Nephron progenitor cell (in vitro differentiated cells): ENCODE results near the gene RNASE8.
A peak's percentile ranks its signal among the peaks of the same experiment; 100 is the strongest.

Experiments used
- DNase-seq: peaks from one replicate; pipeline ENCODE4 v3.0.0; 2021
- H3K27ac Mint-ChIP-seq: 2 replicates; pipeline ENCODE4 v1.8.0; 2021; ENCODE audit warnings: mild to moderate bottlenecking, moderate library complexity, mixed read lengths
- H3K27me3 Mint-ChIP-seq: 2 replicates; pipeline ENCODE4 v1.8.0; 2021; ENCODE audit warnings: mild to moderate bottlenecking, low read depth, mixed read lengths; ENCODE audit not compliant: poor library complexity
- H3K36me3 Mint-ChIP-seq: 2 replicates; pipeline ENCODE4 v1.8.0; 2021; ENCODE audit warnings: low read depth, mixed read lengths
- H3K4me1 Mint-ChIP-seq: 2 replicates; pipeline ENCODE4 v1.8.0; 2021; ENCODE audit warnings: mixed read lengths
- H3K4me3 Mint-ChIP-seq: 2 replicates; pipeline ENCODE4 v1.8.0; 2021; ENCODE audit warnings: mild to moderate bottlenecking, moderate library complexity, mixed read lengths
- H3K9me3 Mint-ChIP-seq: 2 replicates; pipeline ENCODE4 v1.8.0; 2021; ENCODE audit warnings: mild to moderate bottlenecking, moderate library complexity, mixed read lengths
- CTCF ChIP-seq: fragments of 200-600 bp; sonication (generic); IDR thresholded peaks from 2 replicates; pipeline ENCODE4 v1.5.0; 2021; ENCODE audit warnings: antibody characterized with exemption

The RNASE8 gene

DNA sequence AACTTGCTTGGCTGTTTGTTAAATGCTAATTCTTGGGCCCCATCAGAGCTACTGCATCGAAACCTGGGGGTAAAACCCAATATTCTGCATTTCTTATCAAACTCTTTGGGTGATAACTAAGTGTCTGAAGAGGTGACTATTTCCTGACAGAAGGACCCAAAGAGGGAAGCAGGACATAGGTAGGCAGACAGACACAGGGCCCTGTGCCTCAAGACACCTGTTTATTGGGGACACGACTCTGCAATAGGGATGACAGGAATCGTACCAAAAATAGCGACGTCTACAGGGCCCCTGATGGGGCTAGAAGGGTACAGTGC lies 32.2 kb downstream of the RNASE8 start:
- no peak for DNase-seq
- Mint-ChIP-seq H3K27me3 (peaks cover 6% of the 10 kb centered on the region), H3K9me3 (no peaks in the 10 kb centered on the region), H3K4me1 (peaks cover 53% of the 10 kb centered on the region), H3K27ac (no peak overlapping the region), H3K36me3 (peaks cover 65% of the 10 kb centered on the region), H3K4me3 (no peak overlapping the region)
- TF ChIP-seq CTCF = no peak

GRCh38 chr14:21090194-21090939 lies 32.7 kb downstream of the RNASE8 start:
- H3K4me1 Mint-ChIP-seq = peaks cover 59% of the 10 kb centered on the region
- H3K27me3 Mint-ChIP-seq = peaks cover 6% of the 10 kb centered on the region
- no peak overlapping the region for H3K4me3 Mint-ChIP-seq
- DNase-seq = peak; percentile 64
- peaks cover 63% of the 10 kb centered on the region for H3K36me3 Mint-ChIP-seq
- TF ChIP-seq CTCF = peak; percentile 52
- no peak overlapping the region for H3K27ac Mint-ChIP-seq
- no peaks in the 10 kb centered on the region for H3K9me3 Mint-ChIP-seq

DNA sequence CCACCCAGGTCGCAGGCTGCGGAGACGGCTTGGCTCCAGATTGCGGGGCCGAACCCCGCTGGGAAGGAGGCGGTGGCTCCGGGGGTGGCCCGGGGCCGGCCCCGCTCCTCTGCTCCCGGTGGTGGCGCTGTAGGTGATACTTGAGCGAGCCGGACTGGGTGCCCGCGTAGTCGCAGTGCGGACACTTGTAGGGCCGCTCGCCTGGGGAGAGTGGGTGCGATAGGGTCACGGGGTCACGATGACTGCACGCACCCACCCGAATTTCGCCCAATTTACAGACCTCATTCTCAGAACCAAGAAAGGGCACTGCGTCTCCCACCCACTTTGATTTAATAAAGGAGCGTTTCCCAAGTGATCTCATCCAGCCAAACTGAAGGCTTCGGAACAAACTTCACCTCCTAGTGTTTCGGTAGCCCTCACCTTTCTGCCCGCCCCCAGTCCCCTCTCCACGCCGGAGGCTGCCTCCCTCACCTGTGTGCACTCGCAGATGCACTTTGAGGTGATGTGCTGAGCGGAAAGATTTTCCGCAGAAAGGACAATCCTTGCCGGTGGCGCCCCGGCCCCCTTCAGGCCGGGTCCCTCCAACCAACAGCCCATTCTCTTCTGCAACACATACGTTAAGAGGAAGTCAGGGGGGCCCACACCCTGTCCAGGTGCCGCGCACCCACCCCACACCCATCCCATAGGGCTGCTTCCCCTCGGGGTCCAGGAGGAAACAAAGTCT lies 33.5 kb downstream of the RNASE8 start:
- no peaks in the 10 kb centered on the region for H3K9me3 Mint-ChIP-seq
- no peak for TF ChIP-seq CTCF
- H3K36me3 Mint-ChIP-seq = peaks cover 56% of the 10 kb centered on the region
- H3K27me3 Mint-ChIP-seq = peaks cover 6% of the 10 kb centered on the region
- no peak for DNase-seq
- H3K27ac Mint-ChIP-seq = peak overlapping the region; percentile 73
- H3K4me1 Mint-ChIP-seq = peaks cover 66% of the 10 kb centered on the region
- H3K4me3 Mint-ChIP-seq = no peak overlapping the region

DNA sequence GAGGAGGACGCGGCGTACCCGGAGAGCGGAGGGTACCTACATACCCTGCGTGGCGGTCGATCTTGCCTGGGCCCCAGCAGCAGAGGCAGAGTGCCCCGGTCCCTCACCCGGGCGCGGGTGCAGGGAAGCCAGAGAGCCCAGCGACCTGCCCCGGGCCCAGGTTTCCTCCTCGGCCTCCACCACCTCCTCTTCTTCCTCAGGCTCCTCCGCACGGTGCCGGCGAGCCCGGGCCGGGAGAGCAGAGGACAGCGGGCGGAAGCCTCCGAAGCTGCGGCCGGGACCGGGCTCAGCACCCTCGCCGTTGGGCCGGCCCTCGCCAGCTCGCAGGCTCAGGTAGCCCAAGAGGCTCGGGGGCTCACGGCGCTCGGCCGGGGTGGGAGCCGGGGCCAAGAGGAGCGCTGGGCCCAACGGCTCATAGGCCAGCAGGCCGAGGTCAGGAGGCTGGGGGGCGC lies 34.2 kb downstream of the RNASE8 start:
- H3K4me1 Mint-ChIP-seq = peaks cover 69% of the 10 kb centered on the region
- no peak for TF ChIP-seq CTCF
- no peak for DNase-seq
- H3K4me3 Mint-ChIP-seq = no peak overlapping the region
- peaks cover 6% of the 10 kb centered on the region for H3K27me3 Mint-ChIP-seq
- H3K27ac Mint-ChIP-seq = peak overlapping the region; percentile 73
- peaks cover 49% of the 10 kb centered on the region for H3K36me3 Mint-ChIP-seq
- H3K9me3 Mint-ChIP-seq = no peaks in the 10 kb centered on the region

DNA sequence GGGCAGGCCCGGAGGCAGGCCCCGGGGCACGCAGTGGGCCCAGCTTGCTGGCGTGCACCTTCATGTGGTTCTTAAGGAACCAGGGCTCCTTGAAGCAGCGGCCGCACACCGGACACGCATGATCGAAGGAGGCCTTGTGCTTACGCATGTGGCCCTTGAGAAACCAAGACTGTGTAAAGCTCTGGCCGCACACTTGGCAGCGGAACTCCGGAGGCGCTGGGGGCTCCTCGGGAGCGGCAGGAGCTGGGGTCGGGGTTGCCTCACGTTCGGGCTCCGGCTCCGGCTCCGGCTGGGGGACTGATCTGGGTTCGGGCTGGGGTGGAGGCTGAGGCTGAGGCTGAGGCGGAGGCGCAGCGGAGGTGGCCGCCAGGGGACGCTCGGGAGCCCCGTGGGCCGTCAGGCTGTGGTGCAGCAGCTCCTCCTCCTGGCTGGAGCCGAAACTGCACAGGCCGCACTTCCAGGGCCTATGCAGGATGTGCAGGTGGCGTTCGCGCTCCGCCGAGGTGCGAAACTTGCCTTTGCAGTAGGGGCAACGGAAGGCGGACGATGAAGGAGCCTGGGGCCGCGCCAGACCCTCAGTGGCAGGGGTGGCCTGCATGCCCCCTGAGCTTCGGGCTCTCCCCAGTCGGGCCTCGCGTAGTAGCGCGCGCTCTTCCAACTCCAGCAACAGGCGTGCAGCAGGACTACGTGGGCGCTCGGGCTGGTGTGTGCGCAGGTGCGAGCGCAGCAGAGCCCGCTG lies 34.8 kb downstream of the RNASE8 start:
- Mint-ChIP-seq H3K4me3 (peak overlapping the region; percentile 50), H3K4me1 (peaks cover 72% of the 10 kb centered on the region), H3K9me3 (no peaks in the 10 kb centered on the region), H3K27me3 (peaks cover 6% of the 10 kb centered on the region), H3K36me3 (peaks cover 48% of the 10 kb centered on the region), H3K27ac (no peak overlapping the region)
- peak; percentile 100 for TF ChIP-seq CTCF
- DNase-seq = peak; percentile 94
